Left kidney (tissue), 2 donors: ENCODE measurements around the gene BAX. TPM values are rescaled to one million over a fixed set of nuclear protein-coding genes. Genes with fewer than 3 reads are reported as not detected.
A peak's percentile ranks its signal among the peaks of the same experiment; 100 is the strongest.

ENCODE experiments used
- DNase-seq: peaks from one replicate; pipeline ENCODE4 v3.0.0-alpha.2; 2013
- polyA plus RNA-seq: library from polyadenylated mRNA; unstranded; fragments of 120-200 nt; gene quantifications from one replicate; pipeline ENCODE4 v1.2.1, GENCODE V29; 2013; ENCODE audit not compliant: insufficient read length

BAX gene
- polyA plus RNA-seq, 1 donor: 64.5 TPM

DNA sequence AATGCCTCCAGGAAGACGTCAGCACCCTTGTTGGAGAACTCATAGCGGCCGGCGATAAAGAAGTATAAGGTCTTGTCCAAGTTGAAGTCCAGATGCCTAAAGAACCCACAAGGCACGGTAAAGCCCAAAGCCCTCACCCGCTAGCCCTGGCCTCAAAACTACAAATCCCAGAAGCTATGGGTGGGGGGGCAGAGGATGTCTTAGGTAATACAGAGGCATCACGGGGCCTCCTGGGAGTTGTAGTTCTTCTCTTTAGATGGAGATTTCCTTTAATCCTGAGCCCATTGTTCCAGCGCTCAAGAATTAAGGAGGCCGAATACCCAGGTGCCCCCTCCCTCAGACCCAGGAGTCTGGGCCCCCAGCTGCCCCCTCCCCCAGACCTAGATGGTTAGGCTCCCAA, 27.6 kb downstream of the BAX start:
- no peak for DNase-seq

DNA sequence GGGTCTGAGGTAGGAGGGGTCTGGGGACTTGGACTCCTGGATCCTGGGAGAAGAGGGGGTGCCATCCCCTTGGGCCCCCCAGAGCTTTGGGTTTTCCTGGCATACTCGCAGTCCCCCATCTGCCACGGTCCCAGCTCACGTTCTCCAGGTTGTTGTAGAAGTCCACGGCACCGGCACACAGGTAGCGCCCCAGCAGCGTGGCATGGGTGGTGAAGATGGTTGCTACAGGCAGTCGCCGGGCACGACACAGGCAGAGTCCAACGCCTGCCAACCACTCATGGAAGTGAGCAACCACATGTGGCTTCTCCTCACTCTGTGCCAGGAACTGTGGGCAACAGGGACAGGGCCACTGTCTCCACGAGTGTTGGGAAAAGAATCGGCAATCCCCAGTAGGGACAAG, 31.0 kb downstream of the BAX start:
- no peak for DNase-seq

DNA sequence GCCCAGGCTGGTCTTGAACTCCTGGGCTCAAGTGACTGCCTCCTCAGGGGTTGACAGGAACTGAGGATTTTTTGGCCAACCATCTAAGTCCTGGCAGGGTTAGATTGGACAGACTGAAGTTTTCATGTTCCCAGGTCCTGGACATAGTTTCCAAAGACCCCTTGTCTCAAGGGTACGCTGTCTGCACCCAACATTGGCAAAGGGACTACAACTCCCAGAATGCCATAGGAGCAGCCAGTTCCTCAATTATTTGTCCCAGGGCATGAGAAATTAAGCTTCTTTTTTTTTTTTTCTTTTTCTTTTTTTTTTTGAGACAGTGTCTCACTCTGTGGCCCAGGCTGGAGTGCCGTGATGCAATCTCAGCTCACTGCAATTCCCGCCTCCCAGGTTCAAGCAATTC, 31.5 kb downstream of the BAX start:
- no peak for DNase-seq

DNA sequence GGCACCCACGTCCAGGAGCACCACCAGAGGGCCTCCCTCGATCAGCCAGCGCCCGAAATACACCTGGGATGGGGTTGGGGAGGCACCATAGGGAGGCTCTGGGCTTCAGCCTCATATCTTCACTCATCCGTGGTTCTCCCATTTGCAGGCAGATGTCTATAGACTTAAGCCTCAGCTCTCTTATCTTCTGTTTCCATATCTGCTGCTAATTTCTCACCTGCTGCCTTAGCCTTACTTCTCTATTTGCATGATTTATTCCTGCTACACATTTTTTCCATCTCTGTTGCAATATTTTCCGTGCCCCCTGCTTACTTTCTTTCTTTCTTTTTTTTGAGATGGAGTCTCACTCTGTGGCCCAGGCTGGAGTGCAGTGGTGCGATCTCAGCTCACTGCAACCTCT, 32.6 kb downstream of the BAX start:
- no peak for DNase-seq

DNA sequence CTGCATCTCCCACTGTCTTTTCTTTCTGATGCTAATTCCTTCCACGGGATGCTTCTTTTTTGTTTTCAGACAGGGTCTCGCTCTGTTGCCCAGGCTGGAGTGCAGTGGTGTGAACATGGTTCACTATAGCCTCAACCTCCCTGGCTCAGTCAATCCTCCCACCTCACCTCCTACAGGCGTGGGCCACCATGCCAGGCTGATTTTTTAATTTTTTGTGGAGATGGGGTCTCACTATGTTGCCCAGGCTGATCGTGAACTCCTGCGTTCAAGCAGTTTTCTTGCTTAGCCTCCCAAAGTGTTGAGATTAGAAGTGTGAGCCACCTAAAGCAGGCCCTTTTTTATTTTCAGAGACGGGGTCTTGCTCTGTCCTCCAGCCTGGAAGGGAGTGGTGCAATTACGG, 33.6 kb downstream of the BAX start:
- no peak for DNase-seq

DNA sequence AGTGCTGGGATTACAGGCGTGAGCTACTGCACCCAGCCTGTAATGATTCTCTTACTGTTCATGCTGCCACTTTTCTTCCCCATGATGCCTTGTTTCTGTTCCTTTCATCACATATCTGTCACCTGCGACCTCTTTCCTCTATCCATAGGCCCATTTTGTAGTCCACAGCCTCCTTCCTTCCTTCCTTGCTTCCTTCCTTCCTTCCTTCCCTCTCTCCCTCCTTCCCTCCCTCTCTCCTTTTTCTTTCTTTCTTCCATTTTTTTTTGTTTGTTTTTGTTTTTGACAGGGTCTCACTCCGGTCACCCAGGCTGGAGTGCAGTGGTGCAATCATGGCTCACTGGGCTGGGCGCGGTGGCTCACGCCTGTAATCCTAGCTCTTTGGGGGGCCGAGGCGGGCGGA, 34.2 kb downstream of the BAX start:
- DNase-seq: no peak

DNA sequence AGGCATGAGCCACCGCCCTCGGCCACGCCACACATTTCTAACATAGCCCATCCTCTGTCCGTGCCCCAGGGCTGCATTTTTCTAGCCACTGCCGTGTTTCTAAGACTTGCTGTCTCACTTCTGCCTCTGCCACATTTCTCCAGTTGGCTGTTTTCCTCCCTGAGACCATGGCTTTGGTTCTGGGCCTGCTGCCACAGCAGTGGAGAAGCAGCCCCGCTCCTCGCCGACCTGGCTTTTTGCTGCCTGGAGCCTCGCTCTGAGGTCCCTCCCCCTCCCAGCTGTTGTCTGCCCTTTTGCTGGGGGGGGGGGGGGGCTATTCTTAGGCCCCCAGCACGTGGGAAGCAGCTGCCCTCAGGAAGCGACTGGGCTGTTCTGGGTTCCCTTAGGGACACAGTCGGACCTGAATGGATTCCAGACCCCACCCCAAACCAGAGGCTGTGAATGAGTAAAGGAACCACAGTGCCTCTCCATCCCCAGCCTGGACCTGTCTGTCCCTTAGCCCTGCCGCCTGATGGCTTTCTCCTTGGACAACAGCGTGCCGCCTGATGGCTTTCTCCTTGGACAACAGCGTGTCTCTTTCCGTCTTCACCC, 35.1 kb downstream of the BAX start:
- DNase-seq: no peak

DNA sequence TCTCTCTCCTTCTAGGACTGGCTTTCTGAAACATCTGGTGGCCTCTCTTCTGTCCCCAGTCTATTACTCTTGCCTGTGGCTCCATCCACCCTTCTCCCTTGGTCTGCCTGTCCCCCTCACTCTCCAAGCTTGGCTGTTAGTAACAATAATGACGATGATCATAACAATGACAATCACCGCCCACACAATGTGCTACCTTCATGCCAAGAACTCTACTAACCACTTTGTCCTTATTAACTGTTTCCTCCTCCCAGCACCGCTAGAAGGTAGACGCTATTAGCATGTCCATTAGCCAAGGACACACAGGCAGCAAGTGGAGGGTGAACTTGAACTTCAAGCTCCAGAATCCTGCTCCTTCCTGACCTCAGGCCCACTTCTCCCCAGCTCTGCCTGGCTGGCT, 35.7 kb downstream of the BAX start:
- no peak for DNase-seq

DNA sequence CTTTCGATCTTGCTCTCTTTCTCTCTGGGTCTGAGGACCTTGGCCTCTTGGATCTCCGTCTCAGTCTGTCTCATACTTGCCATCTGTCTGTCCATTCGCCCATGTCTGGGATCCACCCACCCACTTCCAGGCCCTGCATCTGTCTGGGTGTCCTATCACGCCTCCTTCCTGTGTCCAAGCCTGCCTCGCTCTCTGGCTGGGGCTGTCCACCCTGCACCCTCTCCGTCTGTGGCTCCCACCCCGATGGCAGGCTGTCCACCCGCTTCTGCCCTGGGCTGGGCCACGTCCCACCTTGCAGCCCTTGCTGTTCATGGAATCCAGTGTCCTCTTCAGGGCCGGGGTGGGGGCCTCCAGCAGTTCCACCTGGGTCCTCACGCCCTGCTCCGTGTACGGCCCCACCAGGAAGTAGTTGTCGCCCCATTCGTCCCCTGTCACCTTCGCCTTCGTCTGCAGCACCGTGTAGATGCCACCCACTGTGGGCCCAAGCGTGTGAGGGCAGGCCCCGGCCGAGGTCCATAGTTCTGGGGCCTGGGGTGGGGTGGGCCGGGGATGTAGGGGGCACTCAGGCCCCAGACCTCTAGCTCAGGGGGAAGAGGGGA, 36.4 kb downstream of the BAX start:
- DNase-seq: no peak

DNA sequence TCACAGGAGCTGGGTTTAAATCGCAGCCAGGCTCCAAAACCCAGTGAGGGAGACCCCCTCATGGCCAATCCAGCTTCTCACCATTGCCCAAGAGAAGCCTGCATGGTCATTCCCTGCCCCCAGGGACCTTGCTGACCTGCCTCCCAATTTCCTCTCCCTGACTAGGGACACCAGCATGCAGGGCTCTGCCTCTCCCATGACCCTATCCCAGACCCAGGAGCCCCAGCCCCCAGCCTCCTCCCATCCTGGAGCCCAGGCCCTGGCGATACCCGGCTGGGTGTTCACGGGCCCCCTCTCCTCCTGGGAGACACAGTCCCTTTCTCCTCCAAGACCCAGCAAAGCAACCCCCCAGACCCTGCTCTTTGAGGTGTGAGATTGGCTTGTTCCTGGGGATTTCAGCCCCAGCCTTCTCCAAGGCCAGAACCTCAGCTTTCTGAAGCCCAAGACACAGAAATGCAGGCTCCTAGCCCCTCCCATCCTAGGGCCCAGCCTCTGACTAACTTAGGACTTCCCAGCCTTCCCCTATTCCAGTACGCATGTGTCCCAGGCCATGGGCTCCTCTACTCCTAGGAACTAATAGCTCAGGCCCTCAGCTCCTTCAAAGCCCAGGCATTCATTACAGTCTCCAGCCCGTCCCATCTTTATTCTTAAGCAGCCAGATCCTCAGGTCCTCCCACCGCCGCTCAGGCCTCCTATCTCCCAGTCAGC, 37.4 kb downstream of the BAX start:
- DNase-seq: no peak

DNA sequence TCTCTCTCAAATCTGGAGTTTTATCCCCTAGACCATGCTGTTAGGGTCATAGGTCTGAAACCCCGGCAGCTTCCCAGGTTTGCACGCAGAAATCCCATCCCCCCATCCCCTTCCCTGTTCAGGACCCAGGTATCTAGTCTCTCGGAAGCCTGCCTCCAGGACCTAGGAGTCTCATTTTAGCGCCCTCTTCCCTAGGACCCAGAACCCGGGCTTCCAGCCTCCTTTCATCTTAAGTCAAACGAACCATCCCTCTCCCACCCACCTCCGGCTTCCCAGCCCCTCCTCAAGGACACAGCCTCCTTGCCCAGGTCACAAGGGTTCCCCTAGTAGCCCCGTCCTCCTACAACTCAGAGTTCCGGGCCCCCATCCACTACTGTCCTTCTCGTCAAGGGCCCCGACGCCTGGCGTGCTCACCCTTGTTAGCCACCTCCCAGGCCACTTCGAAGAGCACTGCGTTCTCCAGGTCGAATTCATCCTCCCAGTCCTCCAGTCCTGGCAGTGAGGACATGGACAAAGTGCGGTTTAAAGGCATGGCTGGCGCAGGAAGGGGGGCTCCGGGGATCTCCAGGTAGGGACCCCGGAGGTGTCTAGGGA, 38.0 kb downstream of the BAX start:
- DNase-seq: peak; percentile 14

DNA sequence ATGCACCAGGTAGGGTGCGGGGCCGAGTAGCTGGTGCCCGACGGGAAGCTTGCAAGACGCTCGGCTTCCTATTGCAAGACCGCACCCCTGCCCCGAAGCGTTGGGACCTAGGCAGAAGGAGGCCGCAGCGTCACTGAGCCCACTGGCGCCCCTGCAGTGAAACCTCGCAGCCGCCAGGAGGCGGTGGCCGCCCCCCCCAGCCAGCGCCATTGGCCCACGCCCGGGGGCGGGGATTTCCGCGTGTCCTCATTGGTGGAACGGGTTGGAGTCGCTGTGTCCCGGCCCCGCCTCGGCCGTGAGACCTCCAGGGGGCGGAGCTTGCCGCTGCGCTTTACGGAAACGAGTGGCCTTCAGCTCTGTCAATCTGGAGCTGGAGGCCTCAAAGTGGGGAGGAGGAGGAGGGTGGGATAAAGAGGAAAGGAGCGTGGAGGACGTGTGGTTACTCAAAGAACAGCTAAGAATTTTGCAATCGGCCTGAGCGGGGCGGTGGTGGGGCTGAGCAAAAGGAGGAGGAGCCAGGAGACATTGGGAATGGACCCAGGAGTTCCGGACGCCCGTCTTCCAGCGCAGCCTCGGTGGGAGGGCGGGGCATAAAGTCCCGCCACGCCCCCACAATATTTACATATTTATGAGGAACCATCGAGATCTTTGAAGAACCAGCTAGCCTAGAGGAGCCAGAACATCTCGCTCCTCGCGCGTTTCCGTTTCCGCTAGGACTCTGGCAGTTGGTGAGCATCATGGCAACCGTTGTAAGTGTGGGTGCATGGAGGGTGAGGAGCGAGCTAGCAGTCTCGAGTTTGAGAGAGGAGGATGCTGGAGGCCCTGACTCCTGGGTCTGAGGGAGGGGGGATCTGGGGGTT, 38.7 kb downstream of the BAX start, which contains the start of the genes GYS1 and RUVBL2:
Gene GYS1 (minus strand): TSS at position 135 of the 860 bp plus-strand sequence. CDS start 197 bp downstream, outside the sequence.
Gene RUVBL2 (plus strand): TSS at position 713 of the 860 bp plus-strand sequence. CDS start 25 bp downstream, at position 738.
- DNase-seq: peak; percentile 99

DNA sequence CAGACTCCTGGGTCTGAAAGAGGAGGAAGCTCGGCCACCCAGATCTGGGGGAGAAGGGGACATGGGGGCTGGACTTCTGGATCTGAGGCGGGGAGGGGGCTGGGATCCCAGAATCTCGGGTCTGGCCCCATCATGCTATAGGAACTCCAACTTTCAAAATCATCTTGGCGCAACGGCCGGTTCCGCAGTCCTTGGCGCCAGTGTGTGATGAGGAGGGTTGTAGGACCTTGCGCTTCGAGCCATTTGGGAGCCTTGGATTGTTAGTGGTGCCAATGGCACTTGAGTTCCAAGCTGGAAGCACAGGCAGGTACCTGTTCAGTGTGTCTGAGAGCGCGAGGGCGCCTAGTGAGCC, 39.3 kb downstream of the BAX start:
- DNase-seq: no peak

DNA sequence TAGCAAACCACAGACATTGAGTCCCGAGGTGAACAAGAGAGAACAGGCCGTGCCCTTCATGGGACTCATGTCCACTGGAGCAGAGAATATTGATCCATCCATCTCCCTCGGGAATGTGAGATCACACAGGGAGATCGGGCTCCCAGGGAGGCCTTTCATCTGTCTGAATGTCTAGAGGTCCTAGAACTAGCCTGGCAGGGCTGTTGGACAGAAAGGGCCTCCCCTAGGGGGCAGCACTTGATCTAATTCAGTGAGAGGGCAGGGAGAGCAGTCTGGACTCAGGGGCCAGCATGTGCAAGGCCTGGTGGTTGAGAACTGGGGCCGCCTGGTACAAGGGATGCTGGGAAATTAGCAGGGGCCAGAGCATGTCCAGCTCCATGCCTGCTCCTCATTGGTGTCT, 43.3 kb downstream of the BAX start:
- no peak for DNase-seq

DNA sequence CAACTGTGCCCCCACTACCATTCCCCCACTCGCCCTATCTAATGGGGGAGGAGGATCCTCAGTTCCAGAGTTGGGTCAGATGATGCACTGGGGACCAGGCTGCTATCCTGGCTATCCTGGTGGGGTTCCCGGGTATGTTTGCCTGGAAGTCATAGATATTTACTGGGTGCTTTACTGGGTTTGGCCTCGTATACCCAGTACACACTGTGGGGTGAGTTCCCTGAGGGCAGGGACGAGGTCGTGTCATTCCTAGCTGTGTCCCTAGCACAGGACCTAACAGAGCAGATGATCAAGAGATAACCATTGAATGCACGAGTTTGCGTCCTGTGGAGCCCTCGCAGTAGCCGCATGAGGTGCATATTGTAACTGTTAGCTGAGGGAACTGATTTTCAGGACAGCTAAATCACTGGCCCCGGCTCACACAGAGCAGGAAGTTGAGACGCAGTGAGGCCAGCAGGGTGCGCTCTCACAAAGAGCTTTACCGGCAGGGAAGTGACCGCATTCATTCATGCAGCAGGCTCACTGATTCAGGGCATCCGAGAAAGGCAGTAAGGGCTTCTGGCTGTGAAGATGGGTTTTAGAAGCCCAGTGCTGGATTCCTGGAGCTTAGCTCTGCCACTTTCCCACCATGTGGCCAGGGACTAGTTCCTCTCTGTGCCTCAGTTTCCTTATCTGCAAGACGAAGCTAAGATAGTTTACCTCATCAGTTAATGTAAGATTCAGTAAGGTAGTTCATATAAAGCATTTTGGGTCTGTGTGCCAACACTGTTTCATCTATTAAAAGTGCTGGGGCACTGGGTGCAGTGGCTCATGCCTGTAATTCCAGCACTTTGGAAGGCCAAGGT, 45.0 kb downstream of the BAX start:
- DNase-seq: no peak

DNA sequence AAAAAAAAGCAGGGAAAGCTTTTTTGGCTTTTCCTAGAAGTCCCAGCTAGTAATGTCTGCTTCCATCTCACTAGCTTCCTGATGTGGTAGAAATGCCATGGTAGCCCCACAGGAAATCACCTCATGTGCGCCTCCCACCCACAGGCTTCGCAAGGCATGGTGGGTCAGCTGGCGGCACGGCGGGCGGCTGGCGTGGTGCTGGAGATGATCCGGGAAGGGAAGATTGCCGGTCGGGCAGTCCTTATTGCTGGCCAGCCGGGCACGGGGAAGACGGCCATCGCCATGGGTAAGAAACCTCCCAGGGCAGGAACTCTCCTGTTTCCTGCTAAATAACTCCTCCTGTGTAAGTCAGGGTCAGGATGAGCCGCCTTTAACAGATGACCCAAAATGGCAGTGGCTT, 49.5 kb downstream of the BAX start:
- DNase-seq: no peak

DNA sequence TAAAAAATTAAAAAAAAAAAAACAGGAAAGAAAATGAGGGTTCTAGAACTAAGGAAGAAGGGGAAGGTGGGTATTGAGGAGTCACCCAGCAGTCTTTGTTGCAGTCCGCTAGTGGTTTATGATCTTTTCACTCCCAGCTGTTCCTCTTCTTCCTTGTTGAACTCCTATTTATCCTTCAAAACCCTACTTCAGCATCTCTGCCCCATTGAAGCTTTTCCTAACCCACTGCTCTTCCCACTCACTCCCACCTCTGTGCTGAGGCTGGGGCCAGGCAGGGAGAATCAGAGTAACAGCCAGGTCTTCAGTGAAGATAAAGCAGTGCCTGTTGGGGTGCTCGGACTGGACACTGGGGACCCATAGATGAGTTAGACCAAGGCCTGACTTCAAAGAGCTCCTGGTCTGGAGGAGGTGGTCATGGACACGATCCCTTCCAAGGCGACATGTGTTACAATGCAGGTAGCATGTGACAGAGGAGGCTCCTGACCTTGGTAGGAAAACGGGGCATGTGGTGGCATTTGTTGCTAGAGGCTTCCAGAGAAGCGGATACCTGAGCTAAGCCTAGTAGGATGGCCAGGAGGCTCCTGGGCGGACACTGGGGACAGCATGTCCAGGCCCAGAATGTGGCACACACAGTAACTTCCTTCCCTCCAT, 50.4 kb downstream of the BAX start:
- no peak for DNase-seq

DNA sequence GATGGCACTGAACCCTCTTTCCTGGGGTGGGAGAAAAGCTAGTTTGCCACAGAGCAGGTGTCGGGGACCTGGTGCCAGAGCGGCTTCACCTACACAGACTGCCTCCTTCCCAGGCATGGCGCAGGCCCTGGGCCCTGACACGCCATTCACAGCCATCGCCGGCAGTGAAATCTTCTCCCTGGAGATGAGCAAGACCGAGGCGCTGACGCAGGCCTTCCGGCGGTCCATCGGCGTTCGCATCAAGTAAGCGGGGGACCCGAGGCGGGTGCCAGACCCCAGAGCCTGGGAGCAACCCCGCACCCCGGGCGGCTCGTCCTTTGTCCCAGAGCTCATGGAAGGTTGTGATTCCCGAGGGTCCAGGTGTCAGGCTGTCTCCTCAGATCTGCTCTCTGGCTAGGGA, 52.2 kb downstream of the BAX start:
- DNase-seq: no peak

DNA sequence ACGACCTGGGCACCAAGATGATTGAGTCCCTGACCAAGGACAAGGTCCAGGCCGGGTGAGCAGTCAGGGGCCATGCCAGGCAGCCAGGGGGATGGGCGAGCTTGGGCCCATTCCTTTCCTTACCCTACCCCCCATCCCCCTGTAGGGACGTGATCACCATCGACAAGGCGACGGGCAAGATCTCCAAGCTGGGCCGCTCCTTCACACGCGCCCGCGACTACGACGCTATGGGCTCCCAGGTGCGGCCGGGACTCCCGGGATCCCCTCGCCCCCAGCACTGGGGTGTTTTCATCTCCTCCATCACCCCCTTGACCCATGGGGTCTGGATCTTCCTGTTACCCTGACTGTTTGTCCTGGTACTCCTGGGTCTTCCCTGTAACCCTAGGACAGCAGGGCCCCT, 55.2 kb downstream of the BAX start:
- no peak for DNase-seq

DNA sequence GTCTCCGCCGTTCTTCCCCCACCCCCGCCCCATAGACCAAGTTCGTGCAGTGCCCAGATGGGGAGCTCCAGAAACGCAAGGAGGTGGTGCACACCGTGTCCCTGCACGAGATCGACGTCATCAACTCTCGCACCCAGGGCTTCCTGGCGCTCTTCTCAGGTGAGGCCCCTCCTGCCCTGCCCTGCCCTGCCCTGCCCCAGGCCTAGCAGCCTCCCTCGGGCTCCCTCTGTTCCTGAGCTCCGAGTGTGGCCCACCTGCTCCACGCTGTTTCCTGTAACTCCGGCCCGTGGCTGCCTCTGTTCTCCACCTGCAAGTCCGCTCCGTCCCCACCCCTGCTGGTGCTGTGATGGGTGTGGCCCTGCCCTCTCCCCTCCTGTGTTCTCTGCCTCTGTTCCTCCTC, 55.8 kb downstream of the BAX start:
- DNase-seq: no peak

DNA sequence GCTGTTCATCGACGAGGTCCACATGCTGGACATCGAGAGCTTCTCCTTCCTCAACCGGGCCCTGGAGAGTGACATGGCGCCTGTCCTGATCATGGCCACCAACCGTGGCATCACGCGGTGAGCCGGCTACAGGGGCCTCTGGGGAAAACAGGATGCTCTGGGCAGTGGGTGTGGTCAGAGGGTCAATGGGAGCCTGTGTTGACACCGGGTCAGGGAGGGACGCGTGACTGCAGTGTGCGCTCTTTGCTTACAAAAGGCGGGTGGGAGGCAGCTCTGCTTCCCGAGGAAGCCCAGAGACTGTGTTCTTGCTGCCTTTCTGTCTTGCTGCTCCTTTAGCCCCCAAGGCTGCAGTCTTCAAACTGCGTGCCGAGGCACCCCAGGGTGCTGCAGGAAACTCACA, 56.5 kb downstream of the BAX start:
- DNase-seq: no peak
